Activated T-cell treated with anti-CD3 and anti-CD28 coated beads, Interleukin-2, amount 50 U/mL, for 24 hours (primary cell): ENCODE measurements around the gene RHBDL1.

Source experiments
- DNase-seq: peaks from one replicate; pipeline ENCODE4 v3.0.0-alpha.2; 2020
- H3K27ac Mint-ChIP-seq: 2 replicates; pipeline ENCODE4 v1.8.0; 2020; ENCODE audit warnings: mild to moderate bottlenecking, mixed read lengths
- H3K27me3 Mint-ChIP-seq: 2 replicates; pipeline ENCODE4 v1.8.0; 2020; ENCODE audit warnings: mixed read lengths
- H3K36me3 Mint-ChIP-seq: 2 replicates; pipeline ENCODE4 v1.8.0; 2020; ENCODE audit warnings: low read depth, mixed read lengths
- H3K4me1 Mint-ChIP-seq: 2 replicates; pipeline ENCODE4 v1.8.0; 2020; ENCODE audit warnings: low read depth, mixed read lengths
- H3K4me3 Mint-ChIP-seq: 2 replicates; pipeline ENCODE4 v1.8.0; 2020; ENCODE audit warnings: mild to moderate bottlenecking, moderate library complexity, mixed read lengths
- H3K9me3 Mint-ChIP-seq: 2 replicates; pipeline ENCODE4 v1.8.0; 2020; ENCODE audit warnings: mixed read lengths

Gene RHBDL1

GRCh38 chr16:659618-660017 lies 15.9 kb upstream of the RHBDL1 start:
- Mint-ChIP-seq H3K27ac (no peak overlapping the region), H3K27me3 (no peaks in the 10 kb centered on the region), H3K4me3 (no peak overlapping the region), H3K4me1 (peaks cover 5% of the 10 kb centered on the region), H3K9me3 (no peaks in the 10 kb centered on the region), H3K36me3 (peaks cover 38% of the 10 kb centered on the region)
- DNase-seq = no peak

GRCh38 chr16:660132-660458 lies 15.4 kb upstream of the RHBDL1 start:
- H3K4me1 Mint-ChIP-seq = peaks cover 5% of the 10 kb centered on the region
- no peak overlapping the region for H3K4me3 Mint-ChIP-seq
- H3K36me3 Mint-ChIP-seq = peaks cover 38% of the 10 kb centered on the region
- DNase-seq = no peak
- H3K27me3 Mint-ChIP-seq = no peaks in the 10 kb centered on the region
- H3K9me3 Mint-ChIP-seq = no peaks in the 10 kb centered on the region
- H3K27ac Mint-ChIP-seq = no peak overlapping the region

- peak; percentile 75 for DNase-seq
- Mint-ChIP-seq H3K4me3 (peak overlapping the region; percentile 10), H3K4me1 (peaks cover 5% of the 10 kb centered on the region), H3K27me3 (no peaks in the 10 kb centered on the region), H3K36me3 (peaks cover 36% of the 10 kb centered on the region), H3K27ac (peak overlapping the region; percentile 71), H3K9me3 (no peaks in the 10 kb centered on the region)
These were observed 14.8 kb upstream of the RHBDL1 start for GRCh38 chr16:660459-661183.

- H3K36me3 Mint-ChIP-seq = peaks cover 39% of the 10 kb centered on the region
These were observed 14.2 kb upstream of the RHBDL1 start for GRCh38 chr16:661184-661821.

GRCh38 chr16:662095-662494 lies 13.4 kb upstream of the RHBDL1 start:
- DNase-seq = no peak
- Mint-ChIP-seq H3K36me3 (peaks cover 40% of the 10 kb centered on the region), H3K4me1 (peaks cover 8% of the 10 kb centered on the region), H3K4me3 (no peak overlapping the region), H3K27ac (no peak overlapping the region), H3K9me3 (no peaks in the 10 kb centered on the region), H3K27me3 (no peaks in the 10 kb centered on the region)

More at GRCh38 chr16:661184-661821, 14.2 kb upstream of the RHBDL1 start:
- DNase-seq = no peak
- Mint-ChIP-seq H3K4me1 (peaks cover 5% of the 10 kb centered on the region), H3K4me3 (peak overlapping the region; percentile 10), H3K27ac (peak overlapping the region; percentile 71), H3K27me3 (no peaks in the 10 kb centered on the region), H3K9me3 (no peaks in the 10 kb centered on the region)

- Mint-ChIP-seq H3K27ac (no peak overlapping the region), H3K36me3 (peaks cover 44% of the 10 kb centered on the region), H3K27me3 (no peaks in the 10 kb centered on the region), H3K4me1 (peaks cover 13% of the 10 kb centered on the region), H3K4me3 (no peak overlapping the region), H3K9me3 (no peaks in the 10 kb centered on the region)
- DNase-seq = no peak
These were observed 12.9 kb upstream of the RHBDL1 start for GRCh38 chr16:662597-662996.

- Mint-ChIP-seq H3K36me3 (peaks cover 60% of the 10 kb centered on the region), H3K4me3 (no peak overlapping the region), H3K27ac (no peak overlapping the region)
These were observed 8.9 kb upstream of the RHBDL1 start for GRCh38 chr16:666572-666971.

GRCh38 chr16:667113-667779 lies 8.2 kb upstream of the RHBDL1 start:
- Mint-ChIP-seq H3K9me3 (no peaks in the 10 kb centered on the region), H3K36me3 (peaks cover 62% of the 10 kb centered on the region), H3K4me3 (peak overlapping the region; percentile 82), H3K4me1 (peaks cover 18% of the 10 kb centered on the region), H3K27ac (peak overlapping the region; percentile 88), H3K27me3 (no peaks in the 10 kb centered on the region)
- DNase-seq = no peak

More at GRCh38 chr16:666572-666971, 8.9 kb upstream of the RHBDL1 start:
- Mint-ChIP-seq H3K4me1 (peaks cover 18% of the 10 kb centered on the region), H3K27me3 (no peaks in the 10 kb centered on the region), H3K9me3 (no peaks in the 10 kb centered on the region)
- DNase-seq = no peak

GRCh38 chr16:667780-668518 lies 7.5 kb upstream of the RHBDL1 start, which contains the start of gene RHOT2:
Gene RHOT2 (plus strand): TSS chr16:668132. CDS start chr16:668200, 68 bp downstream.
- peak; percentile 97 for DNase-seq

GRCh38 chr16:668519-669171 lies 6.8 kb upstream of the RHBDL1 start:
- Mint-ChIP-seq H3K27me3 (no peaks in the 10 kb centered on the region), H3K27ac (peak overlapping the region; percentile 68), H3K4me1 (peaks cover 18% of the 10 kb centered on the region), H3K9me3 (no peaks in the 10 kb centered on the region), H3K4me3 (peak overlapping the region; percentile 82), H3K36me3 (peaks cover 60% of the 10 kb centered on the region)
- peak; percentile 50 for DNase-seq

More at GRCh38 chr16:667780-668518, 7.5 kb upstream of the RHBDL1 start, which contains the start of gene RHOT2:
- Mint-ChIP-seq H3K4me3 (peak within 1 kb of the TSS; percentile 82), H3K27me3 (no peaks in the 10 kb centered on the region), H3K4me1 (peaks cover 18% of the 10 kb centered on the region), H3K36me3 (peaks cover 60% of the 10 kb centered on the region), H3K27ac (peak within 1 kb of the TSS; percentile 88), H3K9me3 (no peaks in the 10 kb centered on the region)

GRCh38 chr16:669666-670065 lies 5.8 kb upstream of the RHBDL1 start:
- Mint-ChIP-seq H3K4me3 (peak overlapping the region; percentile 82), H3K27ac (peak overlapping the region; percentile 75), H3K4me1 (peaks cover 18% of the 10 kb centered on the region), H3K9me3 (no peaks in the 10 kb centered on the region), H3K36me3 (peaks cover 63% of the 10 kb centered on the region), H3K27me3 (no peaks in the 10 kb centered on the region)
- DNase-seq = no peak

- no peaks in the 10 kb centered on the region for H3K9me3 Mint-ChIP-seq
- DNase-seq = no peak
- peak overlapping the region; percentile 75 for H3K27ac Mint-ChIP-seq
- peaks cover 66% of the 10 kb centered on the region for H3K36me3 Mint-ChIP-seq
- H3K4me1 Mint-ChIP-seq = peaks cover 23% of the 10 kb centered on the region
- peaks cover 5% of the 10 kb centered on the region for H3K27me3 Mint-ChIP-seq
- H3K4me3 Mint-ChIP-seq = peak overlapping the region; percentile 63
These were observed 4.8 kb upstream of the RHBDL1 start for GRCh38 chr16:670485-671352.
